Lung microvascular endothelial cell (primary cell): ENCODE measurements around the gene FAAP24. TPM values are rescaled to one million over a fixed set of nuclear protein-coding genes. Genes with fewer than 3 reads are reported as not detected.
"Not testable (repeated sequence)": the region's sequence is repeated elsewhere in the genome, so short reads cannot be mapped to it uniquely, and the experiment has no call there.

ENCODE experiments used
- DNase-seq, 2 donors: peaks; one replicate each; pipeline versions ENCODE4 v3.0.0 to v3.0.0-alpha.2; 2010; ENCODE audit warnings: low read depth in 2 of 2
- total RNA-seq: library from RNA; depleted of rRNA; stranded (reverse); fragments of >200 nt; gene quantifications from 2 replicates; pipeline ENCODE4 v1.2.1, GENCODE V29; 2014

FAAP24 gene
- total RNA-seq, 1 donor from 2014 or later = 1.2 TPM

DNA sequence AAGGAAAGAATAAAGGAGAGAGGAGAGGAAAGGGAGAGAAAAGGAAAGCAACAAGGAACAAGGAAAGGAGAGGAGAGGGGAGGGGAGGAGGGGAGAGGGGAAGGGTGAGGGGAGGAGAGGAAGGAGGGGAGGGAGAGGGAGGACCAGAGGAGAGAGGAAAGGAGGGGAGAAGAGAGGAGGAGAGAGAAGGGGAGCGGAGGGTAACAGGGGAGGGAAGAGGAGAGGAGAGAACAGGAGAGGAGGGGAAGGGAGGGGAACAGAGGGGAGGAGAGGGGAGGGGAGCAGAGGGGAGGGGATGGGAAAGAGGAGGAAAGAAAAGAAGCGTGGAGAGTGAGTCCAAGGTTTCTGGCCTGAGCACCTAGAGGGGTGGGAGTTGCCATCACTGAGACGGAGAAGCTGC, 26.7 kb downstream of the FAAP24 start:
- no peak for DNase-seq

- DNase-seq = no peak
These were observed 28.5 kb downstream of the FAAP24 start for GRCh38 chr19:33000510-33000909.

GRCh38 chr19:33000910-33001309, 28.9 kb downstream of the FAAP24 start:
- no peak for DNase-seq

DNA sequence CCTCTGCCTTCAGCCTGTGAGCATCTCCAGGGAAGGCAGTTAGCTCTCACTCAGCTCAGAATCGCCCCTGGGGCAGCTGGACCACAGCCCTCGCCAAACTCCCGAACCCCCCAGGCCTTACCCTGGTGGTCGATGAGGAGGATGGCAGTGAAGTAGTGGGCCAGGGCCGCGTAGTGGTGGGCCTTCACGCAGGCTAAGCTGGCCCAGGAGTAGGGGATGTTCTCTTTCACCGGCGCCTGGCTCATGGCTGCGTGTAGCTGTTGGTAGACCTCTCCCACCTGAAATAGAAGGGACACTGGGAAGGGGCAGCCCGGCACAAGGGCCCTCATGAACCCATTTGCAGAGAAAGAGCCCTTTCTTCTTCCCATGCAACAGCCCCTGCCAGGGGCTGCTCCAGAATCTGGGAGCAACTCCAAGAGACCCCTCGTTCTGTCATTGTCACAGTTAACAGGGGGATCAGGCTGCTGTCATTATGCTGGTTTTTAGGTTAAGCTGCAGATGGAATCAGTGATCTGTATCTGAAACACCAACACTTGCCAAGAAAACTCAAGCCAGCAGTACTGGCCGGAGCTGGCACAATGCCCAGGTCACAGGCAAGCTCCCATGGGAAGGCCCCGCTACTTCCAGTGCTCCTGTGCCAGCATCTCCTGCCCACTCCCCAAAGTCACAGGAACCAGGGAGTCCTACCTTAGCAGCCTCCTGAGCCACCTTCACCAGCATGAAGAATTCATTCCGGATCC, 30.3 kb downstream of the FAAP24 start:
- DNase-seq = peak in 1 of 2 donors; percentile 10

DNA sequence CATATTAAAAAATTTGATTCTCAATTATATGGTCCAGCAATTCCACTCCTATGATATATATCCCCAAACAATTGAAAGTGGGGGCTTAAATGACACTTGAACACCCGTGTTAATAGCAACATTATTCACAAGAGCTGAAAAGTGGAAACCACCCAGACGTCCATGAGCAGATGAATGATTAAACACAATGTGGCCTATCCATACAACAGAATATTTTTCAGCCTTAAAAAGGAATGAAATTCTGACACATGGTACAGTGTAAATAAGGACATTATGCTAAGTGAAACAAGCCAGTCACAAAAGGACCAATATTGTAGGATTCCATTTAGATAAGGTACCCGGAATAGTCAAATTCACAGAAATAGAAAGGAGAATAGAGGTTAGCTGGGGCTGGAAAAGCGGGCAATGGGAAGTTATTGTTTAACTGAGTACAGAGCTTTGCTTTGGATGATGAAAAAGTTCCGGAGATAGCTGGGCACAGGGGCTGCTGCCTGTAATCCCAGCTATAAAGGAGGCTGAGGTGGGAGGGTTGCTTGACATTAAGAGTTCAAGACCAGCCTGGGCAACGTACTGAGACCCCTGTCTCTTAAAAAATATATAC, 31.5 kb downstream of the FAAP24 start:
- DNase-seq = not testable (repeated sequence)

DNA sequence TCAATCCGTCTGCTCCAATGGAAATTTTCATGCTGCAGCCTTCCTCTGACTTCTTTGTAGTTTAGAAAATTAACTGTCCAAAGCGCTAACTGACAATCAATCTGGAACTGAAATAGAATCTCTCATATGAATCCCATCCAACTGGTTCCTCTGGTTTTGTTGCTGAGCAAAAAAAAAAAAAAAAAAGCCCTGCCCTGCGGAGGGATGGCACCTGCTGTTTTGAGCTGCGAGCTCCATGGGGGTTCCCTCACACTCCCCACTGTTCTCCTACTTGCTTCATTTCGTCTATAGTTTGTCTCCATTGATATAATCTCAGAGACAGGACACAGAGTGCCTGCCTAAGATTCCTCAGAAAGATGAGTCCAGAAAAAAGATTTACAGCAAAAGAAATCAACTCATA, 33.4 kb downstream of the FAAP24 start:
- DNase-seq = no peak

- DNase-seq = no peak
These were observed 36.7 kb downstream of the FAAP24 start for GRCh38 chr19:33008738-33009137.

- not testable (repeated sequence) for DNase-seq
These were observed 38.8 kb downstream of the FAAP24 start for GRCh38 chr19:33010891-33011290.

DNA sequence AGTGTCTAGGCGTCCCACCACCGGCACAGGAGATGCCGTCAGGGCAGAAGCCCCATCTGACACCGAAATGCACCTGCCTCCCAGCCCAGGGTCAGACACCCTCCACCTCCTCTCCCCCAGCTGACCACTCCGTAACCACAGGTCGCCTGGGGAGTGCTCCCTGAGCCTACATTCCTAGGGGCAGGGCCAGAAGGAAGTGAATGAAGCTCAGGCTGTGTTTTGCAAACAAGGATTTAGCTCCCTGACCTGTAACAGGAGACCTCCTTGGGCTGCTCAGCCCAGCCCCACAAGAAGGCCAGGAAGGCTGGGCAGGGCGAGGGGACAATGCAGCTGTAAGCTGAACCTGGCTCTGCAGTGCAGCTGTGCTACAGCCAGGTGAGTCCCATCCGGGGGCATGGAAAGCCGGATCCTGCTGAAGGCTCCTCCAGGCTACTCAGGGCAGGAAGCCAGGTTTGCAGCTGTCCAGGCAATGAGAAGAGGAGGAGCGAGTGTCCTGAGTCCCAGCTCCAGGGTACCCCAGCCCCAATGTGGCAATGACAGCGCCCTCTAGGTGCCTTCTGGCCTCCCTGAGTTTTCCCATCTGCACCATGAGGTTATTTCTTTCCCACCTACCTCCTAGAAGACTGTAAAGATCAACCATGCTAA, 50.6 kb downstream of the FAAP24 start:
- DNase-seq = no peak

- no peak for DNase-seq
These were observed 52.4 kb downstream of the FAAP24 start for GRCh38 chr19:33024398-33024797.

DNA sequence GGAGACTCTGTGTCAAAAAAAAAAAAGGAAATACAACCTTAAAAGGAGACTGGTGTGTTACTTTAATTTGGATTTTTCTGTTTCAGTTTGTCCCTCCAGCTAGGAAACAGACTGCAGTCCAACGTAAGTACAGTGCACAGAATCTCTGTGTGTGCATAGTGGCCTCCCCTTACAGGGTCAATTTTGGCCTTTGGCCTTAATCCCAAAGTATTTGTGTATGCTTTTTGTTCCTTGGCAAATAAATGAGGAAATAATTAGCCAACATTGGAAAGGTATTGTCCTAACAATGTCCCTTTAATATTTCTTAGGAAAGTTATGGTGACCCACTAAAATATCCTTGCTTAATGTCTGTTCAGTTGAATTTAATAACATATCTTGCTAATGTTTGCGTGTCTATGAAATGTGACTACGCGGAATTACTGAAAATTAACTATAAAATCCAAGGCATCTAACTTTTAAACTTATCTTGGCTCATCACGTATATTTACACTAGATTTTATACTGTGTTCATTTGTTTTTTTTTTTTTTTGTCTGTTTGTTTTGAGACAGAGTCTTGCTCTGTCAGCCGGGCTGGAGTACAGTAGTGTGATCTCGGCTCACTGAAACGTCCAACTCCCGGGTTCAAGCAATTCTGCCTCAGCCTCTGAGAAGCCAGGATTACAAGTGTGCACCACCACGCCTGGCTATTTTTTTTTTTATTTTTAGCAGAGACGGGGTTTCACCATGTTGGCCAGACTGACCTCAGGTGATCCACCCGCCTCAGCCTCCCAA, 53.6 kb downstream of the FAAP24 start:
- DNase-seq = not testable (repeated sequence)

DNA sequence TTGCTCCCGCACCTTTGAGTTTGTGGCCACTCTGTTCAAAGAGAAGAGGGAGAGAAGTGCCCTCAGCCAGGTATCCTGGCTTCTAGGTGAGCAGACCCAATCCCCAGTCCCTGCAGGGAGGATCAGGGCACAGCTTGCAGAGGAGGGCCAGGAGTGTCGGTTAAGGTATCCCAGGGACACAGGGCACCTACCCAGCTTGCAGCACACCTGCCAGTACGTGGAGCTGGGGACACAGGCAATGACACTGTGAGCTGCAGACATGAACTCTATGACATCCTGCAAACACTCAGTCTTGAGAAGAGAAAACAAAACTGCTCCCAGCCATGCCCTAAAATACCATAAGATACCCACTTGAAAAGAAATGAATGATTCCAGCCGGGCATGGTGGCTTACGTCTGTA, 54.6 kb downstream of the FAAP24 start:
- not testable (repeated sequence) for DNase-seq

Other genes starting within 250 kb of the FAAP24 start
- gene SLC7A9, start 102.5 kb upstream of the FAAP24 start, total RNA-seq = 0.20 TPM in 1 of 2 replicates, not detected in the other
- gene CEP89, start 284 bp upstream of the FAAP24 start, total RNA-seq = 4.4 and 6.3 TPM in 2 replicates
- gene RHPN2, start 92.6 kb downstream of the FAAP24 start, total RNA-seq = 4.4 and 10.9 TPM in 2 replicates
- gene GPATCH1, start 108.9 kb downstream of the FAAP24 start, total RNA-seq = 3.1 and 4.2 TPM in 2 replicates
- gene WDR88, start 159.9 kb downstream of the FAAP24 start, total RNA-seq = not detected in 2 replicates
- 3.2 and 5.2 TPM in 2 replicates for gene LRP3, start 222.1 kb downstream of the FAAP24 start, total RNA-seq